Inflammatory macrophage (primary cell): ENCODE measurements around the gene GRM8.

Experiments
- DNase-seq, 2 donors: peaks; one replicate each; pipeline ENCODE4 v3.0.0-alpha.2; 2020 to 2022

GRM8 gene

GRCh38 chr7:126805351-126805750 lies 447.4 kb downstream of the GRM8 start:
- no peak for DNase-seq

- no peak for DNase-seq
Observed at GRCh38 chr7:126804604-126805003, 448.1 kb downstream of the GRM8 start.

- DNase-seq, result no peak
Observed at GRCh38 chr7:126803990-126804389, 448.8 kb downstream of the GRM8 start.

GRCh38 chr7:126803060-126803665 lies 449.6 kb downstream of the GRM8 start:
- peak; percentile 12 to 24 for DNase-seq

DNA sequence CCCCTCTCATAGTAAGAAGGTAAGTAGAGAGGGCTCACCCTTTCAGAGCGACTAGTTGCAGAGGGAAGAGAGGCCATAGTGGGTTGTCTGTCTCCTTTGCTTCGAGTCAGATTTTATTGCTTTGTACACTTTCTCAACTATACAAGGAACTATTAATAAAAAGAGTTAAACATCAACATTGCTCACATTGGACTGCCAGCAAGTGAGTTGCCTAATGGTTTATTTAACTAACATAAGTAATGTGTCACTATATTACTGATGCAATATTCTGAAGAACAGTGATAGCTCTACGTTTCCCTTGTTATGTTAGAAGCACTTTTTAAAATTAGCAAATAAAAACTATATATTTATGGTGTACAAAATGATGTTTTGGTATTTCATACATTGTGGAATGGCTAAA lies 451.0 kb downstream of the GRM8 start:
- DNase-seq, result no peak

- no peak for DNase-seq
Observed at GRCh38 chr7:126799541-126799940, 453.2 kb downstream of the GRM8 start.

DNA sequence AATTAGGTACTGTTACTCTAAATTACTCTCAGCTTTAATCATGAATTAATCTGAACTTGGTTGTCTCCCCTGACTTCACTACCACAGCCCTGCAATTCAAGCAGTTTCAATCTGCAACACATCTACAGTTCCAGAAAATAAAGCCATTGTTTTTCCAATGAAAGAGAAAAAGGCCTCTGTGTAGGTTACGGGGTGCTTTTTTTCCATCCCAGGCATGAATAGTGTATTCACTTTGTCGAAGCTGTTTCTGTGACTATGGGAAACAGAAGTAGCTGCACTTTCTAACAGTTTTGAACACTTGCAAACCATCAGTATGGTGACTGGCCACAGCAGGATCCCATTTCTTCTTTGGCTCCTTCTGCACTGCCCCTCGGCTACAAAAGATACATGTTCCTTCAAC lies 460.2 kb downstream of the GRM8 start:
- DNase-seq, result no peak

DNA sequence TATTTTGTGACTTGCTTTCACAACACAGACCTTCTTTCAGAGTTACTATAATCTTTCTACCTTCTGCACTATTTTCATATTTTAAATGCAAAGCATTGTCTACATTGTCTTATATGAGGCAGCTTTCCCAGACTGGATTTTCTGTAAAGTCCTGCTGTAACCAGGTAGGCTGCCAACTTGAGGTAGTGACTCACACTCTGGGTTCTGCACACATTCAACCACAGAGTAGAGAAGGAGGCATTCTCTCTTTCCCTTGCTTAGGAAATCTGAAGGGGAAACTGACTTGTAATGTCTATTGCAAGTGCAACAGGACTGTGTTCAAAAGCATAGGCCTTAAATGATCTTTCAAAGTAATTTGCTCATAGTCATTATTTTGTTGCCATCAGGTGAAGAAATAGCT lies 461.4 kb downstream of the GRM8 start:
- no peak for DNase-seq

- DNase-seq, result no peak
Observed at GRCh38 chr7:126790763-126791162, 462.0 kb downstream of the GRM8 start.

DNA sequence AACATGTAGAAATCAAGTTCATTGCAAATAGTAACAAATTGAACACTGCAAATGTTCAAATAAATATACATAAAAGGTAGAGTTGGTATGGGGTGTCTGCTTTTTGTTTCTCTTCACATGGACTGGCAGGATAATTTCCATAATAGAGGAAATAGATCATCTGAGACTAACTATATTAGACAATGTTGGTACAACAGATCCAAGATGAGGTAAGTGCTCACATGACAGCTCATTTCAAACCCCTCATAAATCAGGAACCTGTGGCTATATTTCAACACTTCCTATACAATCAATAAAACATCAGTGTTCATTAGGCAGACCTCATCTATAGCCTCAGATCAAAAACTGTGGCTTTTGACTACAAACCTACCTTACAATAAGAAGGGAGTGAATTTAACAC lies 469.1 kb downstream of the GRM8 start:
- DNase-seq, result no peak

DNA sequence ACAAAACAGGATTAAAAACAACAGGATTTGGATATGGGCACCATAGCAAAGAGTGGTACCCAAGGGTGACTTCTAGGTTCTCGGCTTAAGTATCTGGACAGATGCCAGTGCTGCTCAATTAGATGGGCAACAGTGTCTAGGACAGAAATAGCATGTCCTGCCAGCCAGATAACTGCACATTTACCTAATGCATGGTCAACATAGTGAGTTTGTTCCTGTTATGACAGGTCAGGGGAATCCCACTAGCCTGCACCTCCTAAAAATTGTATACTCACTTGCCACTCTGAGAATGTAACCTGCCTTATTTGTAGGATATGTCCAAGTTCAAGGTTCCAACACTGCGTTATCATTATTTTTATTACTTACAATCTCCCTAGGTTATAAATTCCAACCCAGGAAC lies 471.7 kb downstream of the GRM8 start:
- DNase-seq, result no peak

GRCh38 chr7:126778101-126778500 lies 474.6 kb downstream of the GRM8 start:
- DNase-seq, result no peak

DNA sequence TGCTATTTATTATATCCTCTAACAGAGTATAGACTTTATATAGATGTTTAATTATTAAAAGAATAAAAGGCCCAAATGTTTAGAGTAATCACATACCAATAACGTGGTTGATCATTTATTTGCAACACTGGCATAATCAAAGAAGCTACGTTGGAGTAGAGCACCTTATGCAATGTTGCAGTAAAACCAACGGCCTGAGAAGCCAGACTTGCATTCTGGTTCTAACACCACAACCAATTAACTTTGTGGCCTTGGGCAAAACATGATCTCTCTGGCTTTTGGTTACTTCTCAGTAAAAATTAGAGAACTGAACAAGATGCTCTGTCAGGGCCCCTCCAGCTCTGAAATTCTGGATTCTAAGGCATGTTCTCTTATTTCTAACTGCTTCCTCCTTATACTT lies 476.2 kb downstream of the GRM8 start:
- no peak for DNase-seq

DNA sequence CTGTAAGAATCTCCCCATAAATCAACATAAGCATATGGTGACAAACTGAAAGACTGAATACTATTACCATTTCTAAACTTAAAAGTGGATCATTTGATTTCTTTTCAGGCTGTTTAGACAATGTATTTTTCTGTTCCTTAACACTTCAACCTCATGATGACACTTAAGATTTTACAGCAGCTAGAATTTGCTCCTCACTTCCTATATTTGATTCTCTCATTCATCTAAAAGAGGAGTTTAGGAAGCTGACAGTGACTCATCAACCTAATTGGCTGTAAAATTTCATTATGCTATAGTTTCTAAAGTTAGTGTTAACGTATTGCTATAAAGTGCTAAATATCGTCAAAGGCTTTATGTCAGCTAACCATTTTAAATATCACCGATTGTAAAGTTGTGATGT lies 478.7 kb downstream of the GRM8 start:
- no peak for DNase-seq

DNA sequence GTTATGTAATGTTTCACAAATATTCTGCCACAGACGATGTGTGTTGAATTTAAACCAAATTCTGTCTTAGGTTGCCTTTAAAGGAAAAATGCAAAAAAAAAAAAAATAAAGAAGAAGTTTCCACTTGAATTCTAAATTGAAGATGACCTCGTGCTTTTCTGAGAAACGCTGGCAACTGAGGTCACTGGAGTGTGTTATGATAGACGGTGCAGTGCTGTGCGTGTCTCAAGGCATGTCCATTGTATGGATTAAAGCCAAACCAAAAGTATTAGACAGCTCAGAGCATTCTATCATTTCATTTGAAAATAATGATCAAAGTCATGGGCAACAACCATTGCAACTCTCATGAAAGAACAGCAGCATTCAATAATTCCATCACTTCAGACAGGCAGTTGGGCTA lies 483.9 kb downstream of the GRM8 start:
- no peak for DNase-seq

- no peak for DNase-seq
Observed at GRCh38 chr7:126760914-126761577, 491.7 kb downstream of the GRM8 start.

DNA sequence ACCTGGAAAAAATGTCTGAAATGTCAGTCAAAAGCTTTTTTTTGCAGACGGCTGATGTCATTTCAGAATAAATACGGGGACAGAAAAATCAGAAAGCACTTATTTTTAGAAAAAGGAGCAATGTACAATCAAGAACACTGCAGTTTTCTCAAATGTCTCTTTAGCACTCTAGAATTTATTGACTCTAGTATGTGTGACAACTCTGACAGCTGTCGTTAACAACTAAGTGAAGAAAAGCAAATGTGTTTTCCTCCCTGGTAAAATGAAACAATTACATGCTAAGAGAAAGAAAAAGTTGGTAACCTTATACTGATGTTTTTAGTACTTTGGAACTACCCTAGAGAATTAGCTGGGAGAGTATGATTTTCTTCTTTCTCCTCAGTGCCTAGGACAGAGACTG lies 497.4 kb downstream of the GRM8 start:
- no peak for DNase-seq

DNA sequence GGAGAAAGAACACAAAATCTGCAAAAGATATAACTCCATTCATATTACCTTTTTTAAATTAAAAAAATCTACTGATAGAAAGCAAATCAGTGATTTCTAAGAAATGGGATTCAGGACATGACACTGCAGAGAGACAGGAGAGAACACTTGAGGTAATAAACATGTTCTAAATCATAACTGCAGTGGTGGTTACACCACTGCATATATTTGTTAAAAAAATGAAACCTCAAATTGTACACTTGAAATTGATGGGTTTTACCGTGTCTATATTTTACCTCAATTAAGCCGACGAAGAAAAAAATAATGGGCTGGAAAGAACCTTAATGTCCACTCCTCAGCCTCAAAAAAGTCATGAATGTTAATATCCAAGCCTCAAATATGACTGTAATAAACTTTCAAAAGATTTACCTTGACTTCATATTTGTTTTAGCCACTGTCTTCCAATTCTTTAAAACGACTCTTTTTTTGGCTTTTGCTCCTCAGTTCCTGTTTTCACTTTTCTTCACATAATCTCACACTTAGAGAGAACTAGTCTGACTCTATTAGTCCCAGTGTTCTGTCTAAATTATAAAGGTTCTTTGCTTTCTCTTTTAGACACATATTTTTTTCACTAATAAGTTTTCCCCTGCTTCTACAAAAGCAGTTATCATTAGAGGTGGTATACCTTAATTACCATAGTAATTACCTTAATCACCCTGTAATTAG lies 502.4 kb downstream of the GRM8 start:
- DNase-seq, result no peak

DNA sequence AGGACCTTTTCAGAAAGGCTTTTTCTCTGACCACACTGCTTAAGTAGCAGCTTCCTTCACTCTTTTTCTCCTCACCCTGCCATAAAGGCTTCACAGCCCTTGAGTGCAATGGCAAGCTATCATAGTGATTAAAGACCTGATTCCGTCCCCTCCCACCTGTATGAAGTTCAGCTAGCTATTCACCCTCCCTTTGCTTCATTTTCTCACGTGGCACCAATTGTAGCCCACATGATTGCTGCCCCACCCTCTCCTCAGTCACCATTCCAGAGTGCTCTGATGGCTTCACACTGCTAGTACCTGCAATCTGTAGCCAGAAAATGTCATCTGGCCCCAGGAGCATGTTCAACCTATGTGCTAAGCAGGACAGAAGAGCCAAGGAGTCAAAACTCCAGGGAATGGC lies 523.8 kb downstream of the GRM8 start:
- DNase-seq, result no peak

DNA sequence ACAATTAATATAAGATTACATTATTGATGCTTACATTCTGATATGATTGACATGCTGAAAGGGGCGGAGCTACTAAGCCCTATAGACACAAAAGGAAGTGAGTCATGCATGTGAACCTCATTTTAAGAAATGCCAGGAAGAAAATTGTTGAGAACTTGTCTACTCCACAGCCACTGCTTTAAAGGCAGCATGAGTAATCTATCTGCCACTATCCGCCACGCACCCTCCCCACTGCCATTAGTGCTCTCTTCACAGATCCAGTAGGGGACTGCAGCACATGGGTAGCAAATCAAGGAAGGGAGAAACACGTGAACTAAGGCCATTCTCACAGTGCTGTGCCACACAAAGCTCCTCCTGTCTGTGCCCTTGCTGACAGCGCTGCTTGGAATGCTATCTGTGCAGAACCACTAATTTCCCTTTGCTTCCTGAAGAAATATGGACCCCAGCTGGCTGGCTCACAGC lies 524.8 kb downstream of the GRM8 start:
- DNase-seq, result no peak

DNA sequence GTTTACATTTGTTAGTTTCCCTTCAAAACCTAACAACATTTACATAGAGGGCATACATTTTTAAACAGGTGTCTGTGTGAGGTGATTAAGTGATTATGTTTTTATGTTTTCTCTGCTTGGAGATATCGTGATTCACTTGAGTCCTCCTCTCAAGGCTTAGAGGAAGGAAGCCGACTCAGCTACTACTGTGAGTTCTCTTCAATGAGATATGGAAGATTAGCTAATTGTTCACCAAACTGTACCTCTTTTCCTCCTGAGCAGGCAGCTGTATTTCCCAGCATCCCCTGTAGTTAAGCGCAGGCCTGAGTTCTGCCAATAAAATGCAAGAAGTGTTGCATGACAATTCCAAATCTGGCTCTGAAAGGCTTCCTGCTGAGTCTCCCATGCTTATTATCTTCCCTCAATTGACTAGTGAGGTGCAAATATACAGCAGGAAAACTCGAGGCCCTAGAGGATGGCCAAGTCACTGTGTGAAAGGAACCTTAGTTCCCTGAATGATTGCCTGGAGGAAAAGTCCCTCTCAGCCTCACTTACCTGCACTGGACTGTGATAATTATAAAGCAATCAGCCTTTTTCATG lies 528.7 kb downstream of the GRM8 start:
- DNase-seq, result no peak

DNA sequence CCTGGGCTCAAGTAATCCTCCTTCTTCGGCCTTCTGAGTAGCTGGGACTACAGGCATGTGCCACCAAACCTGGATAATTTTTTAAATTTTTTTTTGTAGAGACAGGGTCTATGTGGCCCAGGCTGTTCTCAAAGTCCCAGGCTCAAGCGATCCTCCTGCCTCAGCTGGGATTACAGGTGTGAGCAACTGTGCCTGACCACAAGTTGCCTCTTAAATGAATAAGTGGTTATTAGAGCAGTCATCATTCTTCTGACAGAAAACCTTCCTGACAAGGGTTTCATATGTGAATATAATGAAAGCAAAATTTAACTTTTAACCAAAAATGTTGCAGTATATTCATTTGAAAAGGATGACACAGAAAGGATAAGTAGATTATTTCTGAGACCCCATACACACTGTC lies 532.5 kb downstream of the GRM8 start:
- DNase-seq, result no peak

- DNase-seq, result no peak
Observed at GRCh38 chr7:126718419-126718818, 534.3 kb downstream of the GRM8 start.

GRCh38 chr7:126716321-126716720 lies 536.4 kb downstream of the GRM8 start:
- DNase-seq, result no peak
